KBM-7 (cell line): ENCODE data around the gene CTNND2.

Source experiments
- DNase-seq: peaks from one replicate; pipeline ENCODE4 v3.0.0-alpha.2; 2015
- in situ Hi-C: fragments of 300-500 bp; cut with MboI; formaldehyde crosslinking; loops from 2 replicates; pipeline ENCODE4 v1.14.3; 2020; ENCODE audit warnings: low sequenced_read_pairs, low pct_unique_long_range_greater_than_20kb, mixed read lengths

Gene CTNND2

GRCh38 chr5:11510889-11511288 lies 393.4 kb downstream of the CTNND2 start:
- in situ Hi-C loops = no loop called here
- no peak for DNase-seq

DNA sequence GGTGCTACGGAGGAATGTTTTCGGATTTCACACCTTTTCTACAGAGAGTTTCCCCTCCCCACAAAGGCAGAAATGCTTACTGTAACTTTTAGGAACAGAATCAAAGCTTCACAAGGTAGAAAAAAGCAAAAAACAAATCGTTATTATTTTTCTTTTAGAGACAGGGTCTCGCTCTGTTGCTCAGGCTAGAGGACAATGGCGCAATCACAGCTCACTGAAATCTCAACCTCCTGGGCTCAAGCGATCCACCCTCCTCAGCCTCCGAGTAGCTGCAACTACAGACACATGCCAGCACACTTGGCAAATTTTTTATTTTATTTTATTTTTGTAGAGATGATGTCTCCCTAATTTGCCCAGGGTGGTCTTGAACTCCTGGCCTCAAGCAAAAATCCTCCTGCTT lies 394.5 kb downstream of the CTNND2 start:
- in situ Hi-C loops = no loop called here

GRCh38 chr5:11507156-11507910 lies 396.9 kb downstream of the CTNND2 start:
- in situ Hi-C loops = no loop called here
- no peak for DNase-seq

More for the DNA sequence above, 394.5 kb downstream of the CTNND2 start:
- no peak for DNase-seq

- DNase-seq = no peak
- in situ Hi-C loops = no loop called here
These were observed 399.4 kb downstream of the CTNND2 start for GRCh38 chr5:11504886-11505193.

DNA sequence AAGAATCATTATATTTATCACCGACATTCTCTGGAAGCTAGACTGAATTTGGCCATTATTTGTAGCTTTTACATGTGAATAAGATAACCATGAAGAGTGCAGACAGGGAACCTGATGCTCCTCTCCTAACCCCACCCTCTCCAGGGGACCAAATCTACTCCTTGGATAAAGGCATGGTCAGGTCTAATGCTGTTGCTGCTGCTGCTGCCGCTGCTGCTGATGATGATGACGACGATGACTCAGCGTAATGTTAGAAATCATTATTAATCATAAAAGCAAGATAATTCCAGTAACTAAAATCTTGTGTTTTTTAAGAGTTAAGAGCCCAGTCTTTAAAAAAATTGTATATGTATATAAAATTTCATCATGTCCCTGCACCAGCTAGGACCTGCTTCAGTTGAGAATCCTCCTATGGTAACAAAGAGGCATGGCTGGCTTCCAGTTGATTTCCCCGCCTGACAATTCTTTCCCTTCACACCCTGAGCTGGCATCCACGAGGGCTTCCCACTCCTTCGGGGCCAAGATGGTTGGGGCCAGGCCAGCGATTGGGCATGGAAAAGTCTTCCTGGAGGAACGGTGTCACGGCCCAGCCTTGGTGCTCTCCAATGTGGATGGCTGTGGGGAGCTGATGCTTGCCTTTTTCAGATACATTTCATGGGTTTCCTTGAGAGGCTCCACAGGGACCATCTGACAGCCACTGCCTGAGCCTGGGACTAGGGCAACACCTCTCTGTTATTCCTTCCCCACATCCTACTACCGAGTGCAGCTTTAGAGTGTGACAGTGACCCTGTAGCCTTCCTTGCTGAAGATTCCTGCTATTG lies 400.0 kb downstream of the CTNND2 start:
- no peak for DNase-seq
- in situ Hi-C loops = no loop called here

DNA sequence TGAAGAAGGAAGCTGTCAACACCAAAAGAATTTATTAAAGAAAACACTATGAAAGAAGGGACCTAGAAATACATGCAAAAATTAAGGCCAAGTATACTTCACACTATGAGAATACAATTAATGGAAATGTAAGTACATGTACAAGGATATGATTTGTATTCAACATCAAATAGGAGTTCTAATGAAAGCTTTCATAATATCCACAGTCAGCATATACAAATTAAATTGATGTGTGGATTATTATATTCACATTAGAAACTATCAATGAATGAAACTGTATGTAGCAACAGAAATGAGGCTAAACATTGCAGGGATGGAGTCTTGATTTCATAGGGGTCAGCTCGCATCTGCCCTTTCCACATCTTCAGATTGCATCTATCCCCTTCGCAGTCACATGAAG lies 401.5 kb downstream of the CTNND2 start:
- in situ Hi-C loops = no loop called here
- DNase-seq = no peak

GRCh38 chr5:11497651-11498050 lies 406.6 kb downstream of the CTNND2 start:
- in situ Hi-C loops = no loop called here
- no peak for DNase-seq

GRCh38 chr5:11496137-11496719 lies 408.0 kb downstream of the CTNND2 start:
- no peak for DNase-seq
- in situ Hi-C loops = no loop called here

- in situ Hi-C loops = no loop called here
- peak; percentile 5 for DNase-seq
These were observed 409.9 kb downstream of the CTNND2 start for GRCh38 chr5:11494340-11494739.

DNA sequence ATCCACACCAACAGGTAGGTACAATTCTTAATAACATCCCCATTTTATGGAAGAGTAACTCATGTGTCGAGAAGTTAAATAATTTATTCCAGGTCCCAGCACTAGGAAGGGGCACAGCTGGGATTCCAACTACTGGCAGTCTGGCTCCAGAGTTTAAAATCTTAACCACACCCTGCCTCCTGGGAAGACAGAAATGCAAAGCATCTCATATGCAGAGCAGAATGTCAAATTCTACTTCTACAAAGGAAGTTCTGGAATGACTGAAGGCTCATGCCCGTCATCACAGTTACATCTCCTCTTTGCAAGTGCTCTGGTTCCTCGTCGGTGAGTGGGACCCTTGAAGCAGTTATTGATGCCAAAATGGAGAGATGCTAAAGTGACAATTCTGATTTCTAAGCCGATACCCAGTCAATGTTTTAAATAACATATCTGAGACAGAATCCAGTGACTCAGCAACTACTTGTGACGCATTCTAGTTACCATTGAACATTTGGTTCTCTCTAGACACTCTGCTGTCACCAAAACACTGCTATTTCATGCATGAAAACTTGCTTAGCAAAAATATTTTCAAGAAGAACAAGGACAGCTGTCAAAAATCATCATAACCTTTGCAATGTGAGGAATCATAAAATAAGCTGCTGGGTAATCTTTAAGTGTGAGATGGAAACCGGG lies 412.7 kb downstream of the CTNND2 start:
- in situ Hi-C loops = no loop called here
- DNase-seq = no peak

GRCh38 chr5:11483630-11484029 lies 420.6 kb downstream of the CTNND2 start:
- in situ Hi-C loops = no loop called here
- DNase-seq = no peak

DNA sequence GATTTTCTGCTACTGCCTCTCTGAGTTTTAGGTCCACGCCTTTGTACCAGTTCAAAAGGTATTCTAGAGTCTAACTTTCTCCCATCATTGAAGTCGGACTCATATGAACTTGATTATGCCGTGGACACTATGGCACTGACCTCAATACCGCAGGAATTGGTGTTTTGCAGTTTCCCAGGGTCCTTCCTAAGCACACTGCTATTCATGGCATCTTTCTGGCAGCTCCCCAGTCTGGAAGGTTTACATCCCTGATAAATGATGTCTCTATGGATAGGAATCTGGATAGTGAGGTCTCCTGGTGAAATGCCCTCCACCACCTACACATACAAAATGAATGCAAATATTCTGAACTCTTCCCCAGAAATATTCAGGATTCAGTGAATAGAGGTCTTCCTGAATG lies 422.2 kb downstream of the CTNND2 start:
- in situ Hi-C loops = no loop called here
- DNase-seq = no peak

- in situ Hi-C loops = no loop called here
- no peak for DNase-seq
These were observed 426.5 kb downstream of the CTNND2 start for GRCh38 chr5:11477786-11478185.

DNA sequence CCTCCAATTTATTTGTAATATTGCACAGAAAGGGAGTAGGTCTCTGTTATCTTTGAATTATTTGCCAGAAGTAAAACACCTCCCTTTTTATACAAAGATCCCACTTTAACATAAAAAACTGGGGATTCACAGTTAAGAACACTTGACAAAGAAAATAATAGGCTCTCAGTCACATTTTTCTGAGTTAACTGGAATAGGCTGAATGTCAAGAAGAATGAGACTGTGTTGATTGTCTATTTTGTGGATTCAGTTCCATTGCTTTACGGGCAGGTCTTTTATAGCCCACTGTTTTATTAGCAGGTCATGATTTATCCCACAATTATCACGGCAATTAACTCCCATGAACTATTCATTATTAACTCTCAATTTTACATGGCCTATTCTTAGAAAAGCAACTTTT lies 427.4 kb downstream of the CTNND2 start:
- in situ Hi-C loops = no loop called here
- no peak for DNase-seq

- DNase-seq = no peak
- in situ Hi-C loops = no loop called here
These were observed 435.8 kb downstream of the CTNND2 start for GRCh38 chr5:11468334-11469039.

- DNase-seq = no peak
- in situ Hi-C loops = no loop called here
These were observed 436.7 kb downstream of the CTNND2 start for GRCh38 chr5:11467588-11467987.

DNA sequence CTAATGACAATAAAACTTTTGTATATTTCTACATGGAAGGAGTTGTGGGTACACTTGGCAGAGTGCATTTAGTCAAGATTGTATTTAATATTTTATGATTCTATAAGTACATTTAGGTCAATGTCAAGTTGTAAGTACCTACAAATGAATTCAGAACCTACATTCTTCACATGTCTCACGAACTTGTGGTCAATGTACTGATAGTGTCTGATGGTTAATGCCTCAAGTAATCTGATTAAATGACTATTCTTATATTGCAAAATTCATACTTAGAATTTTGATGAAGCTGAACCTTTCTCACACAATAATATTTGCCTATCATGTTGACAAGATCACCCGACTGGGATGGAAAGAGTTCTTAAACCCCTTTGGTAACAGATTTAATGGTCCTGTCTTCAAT lies 444.5 kb downstream of the CTNND2 start:
- in situ Hi-C loops = no loop called here
- DNase-seq = no peak

- in situ Hi-C loops = no loop called here
- no peak for DNase-seq
These were observed 448.7 kb downstream of the CTNND2 start for GRCh38 chr5:11455505-11455904.

- in situ Hi-C loops = no loop called here
- DNase-seq = no peak
These were observed 451.4 kb downstream of the CTNND2 start for GRCh38 chr5:11452852-11453251.
